Keratinocyte (primary cell): Measurements from ENCODE around the gene OTUD6A. TPM values are rescaled to one million over a fixed set of nuclear protein-coding genes. Genes with fewer than 3 reads are reported as not detected.

Experiments
- DNase-seq: peaks from one replicate; pipeline ENCODE4 v3.0.0-alpha.2; 2011; ENCODE audit warnings: low read depth, missing footprints, low spot score
- FAIRE-seq: peaks from 2 replicates; lab custom pipeline; 2011; peaks lifted over from hg19 to GRCh38; lab: Jason Lieb, UNC
- H2AFZ ChIP-seq: 2 replicates; pipeline ENCODE4 v1.6.0; 2012; ENCODE audit warnings: low read length, control low read depth, inconsistent platforms; ENCODE audit not compliant: control insufficient read depth
- H3K27ac ChIP-seq: 2 replicates; pipeline ENCODE4 v1.5.1; 2011; ENCODE audit warnings: low read length; ENCODE audit not compliant: control insufficient read depth, insufficient read depth
- H3K27me3 ChIP-seq: 3 replicates; pipeline ENCODE4 v1.6.0; 2011; ENCODE audit warnings: low read length; ENCODE audit not compliant: control insufficient read depth, insufficient read depth; ENCODE audit errors: extremely low read depth
- H3K36me3 ChIP-seq, 2 experiments: 2 replicates in 1 of 2; 3 replicates in 1 of 2; pipeline ENCODE4 v1.5.1; 2011; ENCODE audit warnings: low read length in 2 of 2, mild to moderate bottlenecking in 1 of 2; ENCODE audit not compliant: control insufficient read depth in 2 of 2, insufficient read depth in 2 of 2; ENCODE audit errors: extremely low read depth in 1 of 2
- H3K4me1 ChIP-seq: 3 replicates; pipeline ENCODE4 v1.5.1; 2011; ENCODE audit warnings: low read length; ENCODE audit not compliant: control insufficient read depth, insufficient read depth; ENCODE audit errors: extremely low read depth
- H3K4me2 ChIP-seq: 3 replicates; pipeline ENCODE4 v1.6.0; 2011; ENCODE audit warnings: low read depth, low read length; ENCODE audit not compliant: control insufficient read depth, insufficient read depth; ENCODE audit errors: extremely low read depth
- H3K4me3 ChIP-seq, 3 experiments: fragments of 200-600 bp in 1 of 3; sonication (generic) in 1 of 3; 2 replicates in 2 of 3; 3 replicates in 1 of 3; pipeline ENCODE4 v1.5.1; 2011 to 2016; ENCODE audit warnings: low read length in 3 of 3, mild to moderate bottlenecking in 3 of 3, control low read depth in 2 of 3, inconsistent platforms in 1 of 3, low read depth in 1 of 3, mixed read lengths in 1 of 3, mixed run types in 1 of 3, moderate library complexity in 1 of 3; ENCODE audit not compliant: control insufficient read depth in 2 of 3, insufficient read depth in 2 of 3; ENCODE audit errors: extremely low read depth in 1 of 3
- H3K79me2 ChIP-seq: 2 replicates; pipeline ENCODE4 v1.6.0; 2012; ENCODE audit warnings: low read length; ENCODE audit not compliant: control insufficient read depth, insufficient read depth
- H3K9ac ChIP-seq: 3 replicates; pipeline ENCODE4 v1.6.0; 2011; ENCODE audit warnings: low read length; ENCODE audit not compliant: control insufficient read depth, insufficient read depth; ENCODE audit errors: extremely low read depth
- H3K9me1 ChIP-seq: 3 replicates; pipeline ENCODE4 v1.6.0; 2011; ENCODE audit warnings: low read length; ENCODE audit not compliant: control insufficient read depth, insufficient read depth; ENCODE audit errors: extremely low read depth
- H3K9me3 ChIP-seq: 2 replicates; pipeline ENCODE4 v1.5.1; 2012; ENCODE audit warnings: low read depth, low read length; ENCODE audit not compliant: control insufficient read depth
- H4K20me1 ChIP-seq: 3 replicates; pipeline ENCODE4 v1.6.0; 2011; ENCODE audit warnings: low read length; ENCODE audit not compliant: control insufficient read depth, insufficient read depth; ENCODE audit errors: extremely low read depth
- CTCF ChIP-seq, 3 experiments: IDR thresholded peaks in 1 of 3; conservative IDR thresholded peaks in 1 of 3; optimal IDR thresholded peaks in 1 of 3; 2 replicates in 2 of 3; 3 replicates in 1 of 3; pipeline versions ENCODE3 to v1.5.1; 2011; ENCODE audit warnings: low read length in 3 of 3, mild to moderate bottlenecking in 3 of 3, moderate library complexity in 2 of 3, control low read depth in 1 of 3, inconsistent platforms in 1 of 3; ENCODE audit not compliant: insufficient read depth in 2 of 3; ENCODE audit errors: extremely low read depth in 1 of 3
- EZH2 ChIP-seq: IDR thresholded peaks from one replicate; pipeline ENCODE4 v1.6.1; 2012; ENCODE audit warnings: inconsistent platforms, mild to moderate bottlenecking, low read length, moderate library complexity
- dilution Hi-C: fragments of 300-500 bp; cut with MboI; formaldehyde crosslinking; loops from one replicate; pipeline ENCODE4 v1.7.0; 2020; ENCODE audit warnings: low sequenced_read_pairs; ENCODE audit not compliant: extremely low pct_ligation_motif_present
- polyA plus RNA-seq, 5 experiments: library from polyadenylated mRNA; depleted of rRNA in 3 of 5; stranded (reverse) in 3 of 5; stranded (forward) in 1 of 5; unstranded in 1 of 5; fragments of >200 nt; gene quantifications; 1 replicate in 1 of 5; 2 replicates in 3 of 5; 3 replicates in 1 of 5; pipeline versions ENCODE4 v1.2.1 to v1.2.3, GENCODE V29; 2011 to 2012; ENCODE audit warnings: missing spikeins in 2 of 5, low read depth in 1 of 5, low replicate concordance in 1 of 5

OTUD6A gene
- polyA plus RNA-seq, 1 donor (not counting 4 experiments of a cell fraction or from before 2014, with no cell fraction given) = not detected

- Histone ChIP-seq H3K79me2 (no peaks in the 10 kb centered on the region), H4K20me1 (no peaks in the 10 kb centered on the region), H3K9me1 (no peaks in the 10 kb centered on the region), H3K27ac (no peak overlapping the region), H3K9me3 (no peaks in the 10 kb centered on the region), H2AFZ (no peak overlapping the region), H3K4me2 (no peak overlapping the region), H3K4me1 (peaks cover 24% of the 10 kb centered on the region), H3K27me3 (no peaks in the 10 kb centered on the region), H3K9ac (no peak overlapping the region), H3K36me3 (no peaks in the 10 kb centered on the region), H3K4me3 (no peak overlapping the region)
- dilution Hi-C loops = no loop called here
- TF ChIP-seq EZH2 (no peak), CTCF (optimal IDR thresholded peaks at IDR 0.05 in 1 of 3, IDR thresholded peaks at IDR 0.05 in 1 of 3, conservative IDR thresholded peaks at IDR 0.05 in 1 of 3; ENCODE audit: extremely low read depth in 1 of 3, insufficient read depth in 2 of 3, low read length in 3 of 3) (no peak)
- DNase-seq = no peak
- FAIRE-seq = no peak
Measured at GRCh38 chrX:70043685-70044084, 18.6 kb upstream of the OTUD6A start.

DNA sequence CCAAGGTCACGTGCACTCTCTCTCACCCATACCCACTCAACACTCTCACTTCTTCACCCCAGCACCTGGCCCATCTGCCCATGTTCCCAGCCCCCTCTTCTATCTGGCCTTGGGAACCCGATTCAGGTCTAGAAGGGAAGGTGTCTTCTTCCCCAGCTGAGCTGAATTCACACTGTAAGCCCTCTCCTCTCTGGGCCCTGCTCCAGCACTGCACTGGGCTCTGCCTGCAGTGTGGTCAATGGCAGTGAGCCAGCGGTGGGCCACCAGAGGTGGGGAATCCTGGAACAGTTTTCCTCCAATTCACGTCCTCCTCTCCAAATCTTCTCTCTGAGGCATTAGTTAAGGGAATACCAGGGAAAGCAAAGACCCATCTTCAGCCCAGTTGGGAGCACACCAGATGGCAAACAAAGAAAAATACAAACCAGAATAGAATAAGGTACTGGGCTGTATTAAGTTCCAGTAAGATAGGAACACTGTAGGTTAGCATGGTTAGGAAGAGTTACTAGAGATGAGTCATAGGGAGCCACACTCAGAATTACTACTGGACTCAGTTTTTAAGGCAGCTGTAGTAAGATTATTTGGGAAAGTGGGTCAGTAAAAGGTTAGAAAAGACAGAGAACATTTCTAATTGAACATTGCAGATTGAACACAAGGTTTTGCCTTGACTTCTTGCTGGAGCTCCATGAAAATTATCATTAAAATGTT is 17.6 kb upstream of the OTUD6A start:
- dilution Hi-C loops = no loop called here
- no peak overlapping the region for H3K4me3 ChIP-seq

More for the DNA sequence above, 17.6 kb upstream of the OTUD6A start:
- Histone ChIP-seq H3K27me3 (no peaks in the 10 kb centered on the region), H3K27ac (no peak overlapping the region), H3K36me3 (no peaks in the 10 kb centered on the region), H3K9ac (no peak overlapping the region), H3K9me3 (no peaks in the 10 kb centered on the region), H2AFZ (no peak overlapping the region), H3K4me2 (no peak overlapping the region), H3K79me2 (no peaks in the 10 kb centered on the region), H3K9me1 (no peaks in the 10 kb centered on the region), H4K20me1 (no peaks in the 10 kb centered on the region), H3K4me1 (peaks cover 24% of the 10 kb centered on the region)
- DNase-seq (no peak), FAIRE-seq (no peak)
- no peak for TF ChIP-seq EZH2
- no peak for TF ChIP-seq CTCF (optimal IDR thresholded peaks at IDR 0.05 in 1 of 3, IDR thresholded peaks at IDR 0.05 in 1 of 3, conservative IDR thresholded peaks at IDR 0.05 in 1 of 3; ENCODE audit: extremely low read depth in 1 of 3, insufficient read depth in 2 of 3, low read length in 3 of 3)
